Transverse colon (tissue), 4 donors: Measurements from ENCODE around the gene SECTM1. TPM values are rescaled to one million over a fixed set of nuclear protein-coding genes. Genes with fewer than 3 reads are reported as not detected.

Experiments
- DNase-seq: peaks from one replicate; pipeline ENCODE4 v3.0.0-alpha.2; 2019
- H3K27ac ChIP-seq, 4 donors: fragments of 200-600 bp; sonication (generic); 2 replicates each; pipeline ENCODE4 v1.5.1; 2016 to 2018; ENCODE audit warnings: inconsistent platforms in 4 of 4
- H3K27me3 ChIP-seq: fragments of 200-600 bp; sonication (generic); 2 replicates; pipeline ENCODE4 v1.5.1; 2017; ENCODE audit warnings: inconsistent platforms
- H3K36me3 ChIP-seq, 4 donors: fragments of 200-600 bp; sonication (generic); 2 replicates each; pipeline ENCODE4 v1.5.1; 2017 to 2019; ENCODE audit warnings: inconsistent platforms in 4 of 4
- H3K4me1 ChIP-seq, 4 donors: fragments of 200-600 bp; sonication (generic); 2 replicates each; pipeline ENCODE4 v1.5.1; 2017 to 2020; ENCODE audit warnings: inconsistent platforms in 4 of 4
- H3K4me3 ChIP-seq, 4 donors: fragments of 200-600 bp; sonication (generic); 1 replicate in 1 of 4; 2 replicates in 3 of 4; pipeline versions ENCODE4 v1.5.1 to v1.6.1; 2017 to 2019; ENCODE audit warnings: inconsistent platforms in 4 of 4
- H3K9me3 ChIP-seq, 2 donors: fragments of 200-600 bp; sonication (generic); 2 replicates each; pipeline ENCODE4 v1.5.1; 2017 to 2019; ENCODE audit warnings: inconsistent platforms in 2 of 2
- EP300 ChIP-seq: sonication (generic); formaldehyde crosslinking; IDR thresholded peaks from one replicate; pipeline ENCODE4 v1.6.1; 2017; ENCODE audit warnings: antibody characterized with exemption, low read depth
- POLR2A ChIP-seq: fragments of 450-650 bp; IDR thresholded peaks from one replicate; pipeline ENCODE4 v1.6.1; 2016; ENCODE audit warnings: antibody characterized with exemption, mild to moderate bottlenecking, moderate library complexity
- POLR2AphosphoS5 ChIP-seq, 3 donors: sonication (generic); formaldehyde crosslinking; IDR thresholded peaks; one replicate each; pipeline ENCODE4 v1.6.1; 2016; ENCODE audit warnings: antibody characterized with exemption in 3 of 3
- WGBS, 2 donors: methylation state at CpG; one replicate each; pipeline ENCODE4 v1.1.5; 2018; ENCODE audit warnings: low coverage in 1 of 2; 5-methylcytosine and 5-hydroxymethylcytosine counted together
- in situ Hi-C, 4 donors: fragments of 200-750 bp; cut with MboI; loops; one replicate each; pipeline versions ENCODE4 v1.15.0 to v1.15.1; 2017; ENCODE audit warnings: low sequenced_read_pairs in 3 of 4, low pct_ligation_motif_present in 1 of 4, low pct_unique_long_range_greater_than_20kb in 1 of 4
- intact Hi-C: fragments of 100-400 bp; cut with DNase I; formaldehyde crosslinking; loops from one replicate; pipeline ENCODE4 v1.15.1; 2023; ENCODE audit warnings: low total_unique reads
- total RNA-seq, 4 donors: library from RNA; depleted of rRNA; stranded (reverse); fragments of >200 nt; gene quantifications; one replicate each; pipeline ENCODE4 v1.1.0, GENCODE V29; 2016
- TF ChIP-seq, protein P1 (sequence below), 5 experiments: fragments of 200-600 bp in 3 of 5; fragments of 450-650 bp in 2 of 5; sonication (generic) in 3 of 5; IDR thresholded peaks; 1 replicate in 2 of 5; 2 replicates in 3 of 5; pipeline ENCODE4 v1.5.1; 2016 to 2017; ENCODE audit warnings: antibody characterized with exemption in 5 of 5, inconsistent platforms in 3 of 5, mild to moderate bottlenecking in 2 of 5, moderate library complexity in 1 of 5

SECTM1 gene
- total RNA-seq, 4 donors from 2014 or later = 5.8 to 127 (median 107) TPM

DNA sequence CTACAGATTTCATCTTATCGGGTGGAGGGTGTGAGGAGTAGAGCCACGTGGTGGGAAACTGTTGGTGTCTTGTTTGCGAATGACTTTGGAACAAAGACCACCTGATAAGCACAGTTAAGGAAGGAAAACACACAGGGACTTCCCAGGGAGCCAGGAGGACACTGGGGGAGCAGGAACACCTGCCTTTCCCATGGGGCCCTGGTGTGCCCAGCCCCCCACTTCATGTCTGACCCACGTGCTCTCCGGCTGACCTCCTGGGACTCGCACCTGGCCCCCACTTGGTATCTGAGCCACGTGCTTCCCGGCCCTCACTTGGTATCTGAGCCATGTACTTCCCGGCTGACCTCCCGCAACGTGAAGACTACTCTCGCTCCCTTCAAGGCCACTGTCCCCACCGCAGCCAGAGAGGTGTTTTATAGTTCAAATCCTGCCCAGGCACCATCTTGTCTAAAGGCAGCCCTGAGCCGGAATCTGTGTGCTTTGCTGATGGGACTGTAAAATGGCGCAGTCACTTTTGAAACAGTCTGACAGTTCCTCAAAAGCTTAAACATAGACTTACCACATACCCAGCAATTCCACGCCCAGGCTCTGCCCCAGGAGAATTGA, 54.7 kb downstream of the SECTM1 start:
- WGBS, 2 donors = 78 to 81% methylated on average over 8 to 16 of the region's 16 CpGs
- no peaks in the 10 kb centered on the region for H3K27me3 ChIP-seq
- no peak overlapping the region for H3K27ac ChIP-seq
- in situ Hi-C loops (no loop called here), intact Hi-C loops (no loop called here)
- no peak for DNase-seq
- no peak overlapping the region for H3K4me3 ChIP-seq
- TF ChIP-seq, protein P1, sequence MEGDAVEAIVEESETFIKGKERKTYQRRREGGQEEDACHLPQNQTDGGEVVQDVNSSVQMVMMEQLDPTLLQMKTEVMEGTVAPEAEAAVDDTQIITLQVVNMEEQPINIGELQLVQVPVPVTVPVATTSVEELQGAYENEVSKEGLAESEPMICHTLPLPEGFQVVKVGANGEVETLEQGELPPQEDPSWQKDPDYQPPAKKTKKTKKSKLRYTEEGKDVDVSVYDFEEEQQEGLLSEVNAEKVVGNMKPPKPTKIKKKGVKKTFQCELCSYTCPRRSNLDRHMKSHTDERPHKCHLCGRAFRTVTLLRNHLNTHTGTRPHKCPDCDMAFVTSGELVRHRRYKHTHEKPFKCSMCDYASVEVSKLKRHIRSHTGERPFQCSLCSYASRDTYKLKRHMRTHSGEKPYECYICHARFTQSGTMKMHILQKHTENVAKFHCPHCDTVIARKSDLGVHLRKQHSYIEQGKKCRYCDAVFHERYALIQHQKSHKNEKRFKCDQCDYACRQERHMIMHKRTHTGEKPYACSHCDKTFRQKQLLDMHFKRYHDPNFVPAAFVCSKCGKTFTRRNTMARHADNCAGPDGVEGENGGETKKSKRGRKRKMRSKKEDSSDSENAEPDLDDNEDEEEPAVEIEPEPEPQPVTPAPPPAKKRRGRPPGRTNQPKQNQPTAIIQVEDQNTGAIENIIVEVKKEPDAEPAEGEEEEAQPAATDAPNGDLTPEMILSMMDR (IDR thresholded peaks at IDR 0.05) = no peak
- no peaks in the 10 kb centered on the region for H3K9me3 ChIP-seq
- H3K36me3 ChIP-seq = no peaks in the 10 kb centered on the region
- peaks cover 9 to 32% (median 19%) of the 10 kb centered on the region in 4 donors for H3K4me1 ChIP-seq

DNA sequence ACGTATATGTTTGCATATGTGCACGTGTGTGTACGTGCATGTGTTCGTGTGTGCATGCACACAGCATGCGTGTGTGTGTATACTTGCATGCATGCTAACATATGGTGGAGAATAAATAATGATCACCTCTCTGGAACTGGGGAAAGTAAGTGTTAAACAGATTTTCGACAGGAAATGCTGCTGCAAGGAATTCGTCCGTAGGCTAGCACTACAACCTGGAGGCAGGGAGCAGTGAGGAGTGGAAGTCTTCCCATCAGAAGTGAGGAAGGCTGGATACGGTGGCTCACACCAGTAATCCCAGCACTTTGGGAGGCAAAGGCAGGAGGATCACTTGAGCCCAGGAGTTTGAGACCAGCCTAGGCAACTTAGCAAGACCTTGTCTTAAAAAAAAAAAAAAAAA, 55.3 kb downstream of the SECTM1 start:
- in situ Hi-C loops (no loop called here), intact Hi-C loops (no loop called here)
- TF ChIP-seq EP300 (no peak), POLR2AphosphoS5 (IDR thresholded peaks at IDR 0.05) (no peak), POLR2A (no peak)
- TF ChIP-seq, protein P1 (IDR thresholded peaks at IDR 0.05) = no peak
- Histone ChIP-seq H3K9me3 (no peaks in the 10 kb centered on the region), H3K27ac (no peak overlapping the region), H3K4me3 (no peak overlapping the region), H3K4me1 (peaks cover 9 to 30% (median 20%) of the 10 kb centered on the region in 4 donors), H3K27me3 (no peaks in the 10 kb centered on the region), H3K36me3 (no peaks in the 10 kb centered on the region)
- DNase-seq = no peak
- 90 to 91% methylated on average over 2 to 9 of the region's 9 CpGs for WGBS, 2 donors

DNA sequence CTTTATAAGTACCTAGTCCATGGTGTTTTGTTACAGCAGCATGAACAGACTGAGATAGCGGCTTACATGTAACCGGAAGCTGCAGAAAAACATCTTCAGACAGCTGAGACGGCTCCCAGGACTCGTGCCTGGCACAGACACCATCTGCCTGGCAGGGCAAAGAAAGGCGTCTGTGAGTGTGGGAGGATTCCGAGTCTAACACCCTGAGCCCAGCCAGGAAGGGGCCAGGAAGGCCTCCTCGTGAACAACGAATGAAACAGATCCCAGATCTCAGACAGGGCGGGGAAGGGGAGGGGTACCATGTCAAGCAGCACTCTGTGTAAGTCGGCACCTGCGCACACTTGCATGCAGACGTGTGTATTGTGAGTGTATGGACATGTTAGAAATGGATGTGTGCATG, 55.7 kb downstream of the SECTM1 start:
- DNase-seq = no peak
- in situ Hi-C loops = no loop called here
- intact Hi-C loops = no loop called here
- no peaks in the 10 kb centered on the region for H3K9me3 ChIP-seq
- H3K4me1 ChIP-seq = peaks cover 9 to 26% (median 18%) of the 10 kb centered on the region in 4 donors
- 77% methylated on average over 12 of the region's 12 CpGs; no CpG with 5 or more reads in 1 of the 2 donors for WGBS, 2 donors
- H3K27me3 ChIP-seq = no peaks in the 10 kb centered on the region
- TF ChIP-seq EP300 = no peak
- TF ChIP-seq POLR2AphosphoS5 (IDR thresholded peaks at IDR 0.05) = no peak
- TF ChIP-seq, protein P1 (IDR thresholded peaks at IDR 0.05) = no peak
- TF ChIP-seq POLR2A = no peak
- no peaks in the 10 kb centered on the region for H3K36me3 ChIP-seq
- H3K27ac ChIP-seq = no peak overlapping the region
- no peak overlapping the region for H3K4me3 ChIP-seq

DNA sequence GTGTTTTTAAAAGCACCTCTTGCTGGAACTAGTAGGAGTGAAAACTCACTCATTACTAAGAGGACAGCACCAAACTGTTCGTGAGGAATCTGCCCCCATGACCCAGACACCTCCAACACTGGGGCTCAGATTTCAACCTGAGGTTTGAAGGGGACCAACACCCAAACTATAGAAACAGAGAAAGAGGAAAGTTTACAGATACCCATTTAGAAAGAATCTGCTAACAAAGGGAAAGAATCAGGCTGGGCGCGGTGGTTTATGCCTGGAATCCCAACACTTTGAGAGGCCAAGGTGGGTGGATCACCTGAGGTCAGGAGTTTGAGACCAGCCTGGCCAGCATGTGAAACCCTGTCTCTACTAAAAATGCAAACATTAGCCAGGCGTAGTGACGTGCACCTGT, 56.6 kb downstream of the SECTM1 start:
- Histone ChIP-seq H3K36me3 (peaks cover 0 to under 1% (median 0%) of the 10 kb centered on the region in 4 donors), H3K9me3 (no peaks in the 10 kb centered on the region), H3K27ac (no peak overlapping the region), H3K4me1 (peaks cover 12 to 21% (median 18%) of the 10 kb centered on the region in 4 donors), H3K4me3 (no peak overlapping the region), H3K27me3 (no peaks in the 10 kb centered on the region)
- DNase-seq = no peak
- 84 to 88% methylated on average over 5 of the region's 5 CpGs for WGBS, 2 donors
- in situ Hi-C loops (no loop called here), intact Hi-C loops (no loop called here)
- TF ChIP-seq EP300 (no peak), POLR2AphosphoS5 (IDR thresholded peaks at IDR 0.05) (no peak), POLR2A (no peak)
- TF ChIP-seq, protein P1 (IDR thresholded peaks at IDR 0.05) = no peak
